GM12892 (cell line): ENCODE results near the gene MED25.

Experiments
- POLR2A ChIP-seq: IDR thresholded peaks from 2 replicates; pipeline ENCODE4 v1.6.1; 2011; ENCODE audit warnings: low read depth, low read length, control low read depth
- POLR2AphosphoS5 ChIP-seq: IDR thresholded peaks from 2 replicates; pipeline ENCODE4 v1.6.1; 2011; ENCODE audit warnings: low read depth, low read length, control low read depth
- TAF1 ChIP-seq: IDR thresholded peaks from 2 replicates; pipeline ENCODE4 v1.6.1; 2011; ENCODE audit warnings: low read depth, mild to moderate bottlenecking, control low read depth, low read length, borderline replicate concordance

GRCh38 chr19:49857838-49858087 lies 39.7 kb downstream of the MED25 start:
- no peak for TF ChIP-seq POLR2A
- 0 out of 2 replicates have a peak, but pooled peaks have one; percentile 4 for TF ChIP-seq POLR2AphosphoS5
- no peak for TF ChIP-seq TAF1
